Breast epithelium (tissue), 3 donors: ENCODE measurements around the gene WBP2NL.

Experiments
- POLR2A ChIP-seq: fragments of 450-650 bp; IDR thresholded peaks from one replicate; pipeline ENCODE4 v1.6.1; 2016; ENCODE audit warnings: antibody characterized with exemption, mild to moderate bottlenecking, moderate library complexity
- POLR2AphosphoS5 ChIP-seq, 3 donors: sonication (generic); formaldehyde crosslinking; IDR thresholded peaks; one replicate each; pipeline ENCODE4 v1.6.1; 2017; ENCODE audit warnings: antibody characterized with exemption in 3 of 3
- TF ChIP-seq, protein P1 (sequence below), 3 donors: fragments of 450-650 bp; IDR thresholded peaks; one replicate each; pipeline ENCODE4 v1.5.1; 2016 to 2017; ENCODE audit warnings: antibody characterized with exemption in 3 of 3, mild to moderate bottlenecking in 3 of 3, moderate library complexity in 3 of 3

DNA sequence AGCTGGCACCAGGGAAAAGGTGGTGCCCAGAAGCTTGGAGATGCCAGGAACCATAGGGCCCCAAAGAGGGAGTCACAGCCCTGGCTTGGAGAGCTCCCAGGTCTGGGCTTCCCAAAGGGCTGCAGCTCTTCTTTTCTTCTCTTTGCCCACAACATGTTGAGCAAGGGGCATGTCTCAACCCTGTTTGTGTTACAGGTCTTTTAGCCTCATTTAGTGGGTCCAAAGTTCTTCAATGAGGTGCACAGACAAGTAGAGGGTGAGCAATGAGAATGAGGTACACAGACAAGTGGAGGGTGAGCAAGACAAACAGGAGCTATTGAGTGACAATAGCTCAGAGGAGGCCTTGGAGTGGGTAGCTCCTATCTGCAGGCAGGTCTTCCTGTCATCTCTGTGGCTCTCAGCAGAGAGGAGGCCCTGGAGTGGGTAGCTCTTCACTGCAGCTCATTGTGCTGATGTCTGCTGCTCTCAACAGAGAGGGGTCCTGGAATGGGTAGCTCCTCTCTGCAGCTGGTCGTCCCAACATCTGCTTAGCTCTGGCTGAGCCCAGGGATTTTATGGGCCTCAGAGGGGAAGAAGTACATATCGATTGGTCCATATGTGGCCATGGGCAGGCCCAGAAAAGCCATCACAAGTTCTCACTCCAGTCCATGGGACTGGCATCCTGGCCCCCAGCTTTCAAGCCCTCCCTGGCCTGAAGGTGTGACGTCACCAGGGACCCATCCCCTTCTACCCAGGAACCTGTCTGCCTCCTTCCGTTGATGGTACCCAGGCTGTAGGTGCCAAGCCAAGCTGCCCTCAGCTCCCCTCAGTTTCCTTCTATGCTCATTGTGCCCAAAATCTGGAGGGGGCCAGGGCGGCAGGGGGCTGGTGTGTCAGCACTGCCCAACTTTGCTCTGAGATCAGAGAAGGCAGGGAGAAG, 34.9 kb downstream of the WBP2NL start:
- TF ChIP-seq, protein P1, sequence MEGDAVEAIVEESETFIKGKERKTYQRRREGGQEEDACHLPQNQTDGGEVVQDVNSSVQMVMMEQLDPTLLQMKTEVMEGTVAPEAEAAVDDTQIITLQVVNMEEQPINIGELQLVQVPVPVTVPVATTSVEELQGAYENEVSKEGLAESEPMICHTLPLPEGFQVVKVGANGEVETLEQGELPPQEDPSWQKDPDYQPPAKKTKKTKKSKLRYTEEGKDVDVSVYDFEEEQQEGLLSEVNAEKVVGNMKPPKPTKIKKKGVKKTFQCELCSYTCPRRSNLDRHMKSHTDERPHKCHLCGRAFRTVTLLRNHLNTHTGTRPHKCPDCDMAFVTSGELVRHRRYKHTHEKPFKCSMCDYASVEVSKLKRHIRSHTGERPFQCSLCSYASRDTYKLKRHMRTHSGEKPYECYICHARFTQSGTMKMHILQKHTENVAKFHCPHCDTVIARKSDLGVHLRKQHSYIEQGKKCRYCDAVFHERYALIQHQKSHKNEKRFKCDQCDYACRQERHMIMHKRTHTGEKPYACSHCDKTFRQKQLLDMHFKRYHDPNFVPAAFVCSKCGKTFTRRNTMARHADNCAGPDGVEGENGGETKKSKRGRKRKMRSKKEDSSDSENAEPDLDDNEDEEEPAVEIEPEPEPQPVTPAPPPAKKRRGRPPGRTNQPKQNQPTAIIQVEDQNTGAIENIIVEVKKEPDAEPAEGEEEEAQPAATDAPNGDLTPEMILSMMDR (IDR thresholded peaks at IDR 0.05) = no peak
- TF ChIP-seq POLR2A (no peak), POLR2AphosphoS5 (IDR thresholded peaks at IDR 0.05) (no peak)
